ENCODE data around the gene NEU1. TPM values are rescaled to one million over a fixed set of nuclear protein-coding genes. Genes with fewer than 3 reads are reported as not detected.

Gene NEU1
- polyA plus RNA-seq, 1 of the 3 experiments (the other 2 are of a cell fraction) = 43.0 TPM

DNA sequence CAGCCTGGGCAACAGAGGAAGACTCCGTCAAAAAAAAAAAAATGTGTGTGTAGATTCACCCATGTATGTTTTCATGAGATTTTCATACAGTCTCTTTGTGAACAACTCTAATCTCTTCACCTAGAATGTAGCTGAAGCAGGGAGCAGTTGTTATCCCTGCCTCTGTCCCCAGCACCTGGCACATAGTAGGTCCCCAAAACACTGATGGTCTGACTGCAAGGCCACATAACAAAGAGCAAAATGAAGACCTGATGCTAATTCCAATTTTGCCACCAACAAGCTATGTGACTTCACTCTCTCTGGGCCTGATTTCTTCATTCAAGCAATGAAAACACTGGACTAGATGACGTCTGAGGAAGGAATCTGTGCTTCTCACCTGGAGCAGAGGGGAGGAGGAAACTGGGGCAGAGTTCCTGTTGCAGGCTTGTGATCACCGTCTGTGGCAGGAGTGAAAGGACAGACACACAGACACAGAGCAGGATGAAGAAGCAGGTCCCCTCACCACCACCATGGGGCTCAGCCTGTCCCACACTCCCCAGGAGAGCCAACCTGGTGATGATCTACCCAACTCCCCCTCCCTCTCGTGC is 11.6 kb upstream of the NEU1 start:
- no peaks in the 10 kb centered on the region for H3K36me3 ChIP-seq (replicated peaks in 1 of 2; ENCODE audit: control insufficient read depth in 1 of 2, insufficient read depth in 2 of 2, low read length in 1 of 2)
- no peaks in the 10 kb centered on the region for H3K9me3 ChIP-seq
- no peaks in the 10 kb centered on the region for H3K79me2 ChIP-seq (ENCODE audit: insufficient read depth)
- no peaks in the 10 kb centered on the region for H3K9me2 ChIP-seq
- H3F3A ChIP-seq (replicated peaks; ENCODE audit: insufficient read depth) = no peaks in the 10 kb centered on the region
- POLR2A ChIA-PET = interaction anchor here (0.9 kb wide), 1 partner anchor 23 kb away, joined by 3 read pairs; the partner anchor contains the start of gene EHMT2
- no peak overlapping the region for H3K4me2 ChIP-seq
- no peaks in the 10 kb centered on the region for H4K20me1 ChIP-seq (ENCODE audit: insufficient read depth)
- H3K27ac ChIP-seq (ENCODE audit: low read depth in 2 of 2, low read length in 1 of 2) = no peak overlapping the region
- no peak overlapping the region for H3K9ac ChIP-seq
- H3K4me3 ChIP-seq (ENCODE audit: low read depth in 2 of 2, low read length in 1 of 2) = no peak overlapping the region
- CTCF ChIA-PET = interaction anchor here (1.1 to 1.3 kb wide), 2 partner anchors 15 to 145 kb away, joined by 3 read pairs; partner anchors contain the start of gene DDAH2
- H3K4me1 ChIP-seq (ENCODE audit: control insufficient read depth in 1 of 2, insufficient read depth in 2 of 2, low read depth in 1 of 2, low read length in 1 of 2) = peaks cover 0 to 4% of the 10 kb centered on the region in 2 experiments; a peak in 1 of 4 replicates
- TF ChIP-seq JUND (IDR thresholded peaks at IDR 0.05) (no peak), SMC3 (IDR thresholded peaks at IDR 0.05; ENCODE audit: low read depth, low read length) (no peak), NFIC (IDR thresholded peaks at IDR 0.05; ENCODE audit: borderline replicate concordance) (no peak), TCF12 (IDR thresholded peaks at IDR 0.05) (no peak), TAF1 (IDR thresholded peaks at IDR 0.05; ENCODE audit: borderline replicate concordance, low read depth, low read length) (no peak), RCOR1 (IDR thresholded peaks at IDR 0.05; ENCODE audit: low read length) (no peak)
- TF ChIP-seq, protein P1, sequence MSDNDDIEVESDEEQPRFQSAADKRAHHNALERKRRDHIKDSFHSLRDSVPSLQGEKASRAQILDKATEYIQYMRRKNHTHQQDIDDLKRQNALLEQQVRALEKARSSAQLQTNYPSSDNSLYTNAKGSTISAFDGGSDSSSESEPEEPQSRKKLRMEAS (IDR thresholded peaks at IDR 0.05; ENCODE audit: low read depth) = no peak
- 72% methylated on average over 4 of the region's 4 CpGs for WGBS (ENCODE audit: low lambda C conversion rate)
- H3K27me3 ChIP-seq (ENCODE audit: insufficient read depth) = no peaks in the 10 kb centered on the region
- H2AFZ ChIP-seq (ENCODE audit: low read depth) = no peak overlapping the region
- DNase-seq = no peak

DNA sequence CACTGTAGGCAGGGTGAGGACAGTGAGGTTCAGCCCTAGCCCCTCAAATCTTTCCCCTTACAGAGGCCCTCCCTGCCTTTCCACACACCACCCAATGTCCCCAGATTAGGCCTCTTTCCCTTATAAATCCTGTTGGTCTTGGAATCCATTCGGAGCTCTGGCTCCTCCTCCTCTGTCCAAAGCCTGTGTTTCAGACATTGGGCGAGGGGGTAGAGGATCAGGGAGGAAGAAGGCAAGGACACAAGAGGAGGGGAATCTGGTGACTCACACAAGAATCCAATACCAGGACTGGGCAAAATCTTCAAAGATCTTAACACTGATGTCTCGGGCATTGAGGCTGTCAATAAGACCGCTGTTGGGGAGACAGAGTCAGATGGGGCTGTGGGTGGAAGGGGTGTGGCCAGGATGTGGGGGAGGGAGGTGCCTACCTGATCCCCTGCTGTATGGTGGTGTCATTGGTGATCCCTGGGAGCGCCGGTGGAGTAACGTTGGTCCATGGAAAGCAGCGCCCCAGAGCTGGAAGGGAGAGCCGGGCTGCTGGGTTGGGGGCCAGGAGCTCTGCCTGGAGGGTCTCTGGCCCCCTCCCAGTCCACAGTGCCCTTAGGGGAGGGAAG is 8.5 kb upstream of the NEU1 start:
- Histone ChIP-seq H3K79me2 (ENCODE audit: insufficient read depth) (no peaks in the 10 kb centered on the region), H3K4me3 (ENCODE audit: low read depth in 2 of 2, low read length in 1 of 2) (no peak overlapping the region), H3K4me2 (peak overlapping the region; percentile 44; the same call in 1 of the 2 replicates), H3K9me2 (no peaks in the 10 kb centered on the region), H3K36me3 (replicated peaks in 1 of 2; ENCODE audit: control insufficient read depth in 1 of 2, insufficient read depth in 2 of 2, low read length in 1 of 2) (no peaks in the 10 kb centered on the region), H3K27me3 (ENCODE audit: insufficient read depth) (no peaks in the 10 kb centered on the region), H3F3A (replicated peaks; ENCODE audit: insufficient read depth) (no peaks in the 10 kb centered on the region), H3K9me3 (no peaks in the 10 kb centered on the region), H2AFZ (ENCODE audit: low read depth) (no peak overlapping the region), H3K4me1 (ENCODE audit: control insufficient read depth in 1 of 2, insufficient read depth in 2 of 2, low read depth in 1 of 2, low read length in 1 of 2) (peaks cover 0 to 4% of the 10 kb centered on the region in 2 experiments; a peak in 1 of 4 replicates), H3K27ac (ENCODE audit: low read depth in 2 of 2, low read length in 1 of 2) (no peak overlapping the region), H3K9ac (no peak overlapping the region), H4K20me1 (ENCODE audit: insufficient read depth) (no peaks in the 10 kb centered on the region)
- TF ChIP-seq ELF1 (IDR thresholded peaks at IDR 0.05) (no peak), TCF12 (IDR thresholded peaks at IDR 0.05) (no peak), POLR2AphosphoS5 (IDR thresholded peaks at IDR 0.05; ENCODE audit: low read depth, low read length) (no peak)
- TF ChIP-seq, protein P2, sequence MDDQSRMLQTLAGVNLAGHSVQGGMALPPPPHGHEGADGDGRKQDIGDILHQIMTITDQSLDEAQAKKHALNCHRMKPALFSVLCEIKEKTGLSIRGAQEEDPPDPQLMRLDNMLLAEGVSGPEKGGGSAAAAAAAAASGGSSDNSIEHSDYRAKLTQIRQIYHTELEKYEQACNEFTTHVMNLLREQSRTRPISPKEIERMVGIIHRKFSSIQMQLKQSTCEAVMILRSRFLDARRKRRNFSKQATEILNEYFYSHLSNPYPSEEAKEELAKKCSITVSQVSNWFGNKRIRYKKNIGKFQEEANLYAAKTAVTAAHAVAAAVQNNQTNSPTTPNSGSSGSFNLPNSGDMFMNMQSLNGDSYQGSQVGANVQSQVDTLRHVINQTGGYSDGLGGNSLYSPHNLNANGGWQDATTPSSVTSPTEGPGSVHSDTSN (IDR thresholded peaks at IDR 0.05) = no peak
- TF ChIP-seq, protein P3, sequence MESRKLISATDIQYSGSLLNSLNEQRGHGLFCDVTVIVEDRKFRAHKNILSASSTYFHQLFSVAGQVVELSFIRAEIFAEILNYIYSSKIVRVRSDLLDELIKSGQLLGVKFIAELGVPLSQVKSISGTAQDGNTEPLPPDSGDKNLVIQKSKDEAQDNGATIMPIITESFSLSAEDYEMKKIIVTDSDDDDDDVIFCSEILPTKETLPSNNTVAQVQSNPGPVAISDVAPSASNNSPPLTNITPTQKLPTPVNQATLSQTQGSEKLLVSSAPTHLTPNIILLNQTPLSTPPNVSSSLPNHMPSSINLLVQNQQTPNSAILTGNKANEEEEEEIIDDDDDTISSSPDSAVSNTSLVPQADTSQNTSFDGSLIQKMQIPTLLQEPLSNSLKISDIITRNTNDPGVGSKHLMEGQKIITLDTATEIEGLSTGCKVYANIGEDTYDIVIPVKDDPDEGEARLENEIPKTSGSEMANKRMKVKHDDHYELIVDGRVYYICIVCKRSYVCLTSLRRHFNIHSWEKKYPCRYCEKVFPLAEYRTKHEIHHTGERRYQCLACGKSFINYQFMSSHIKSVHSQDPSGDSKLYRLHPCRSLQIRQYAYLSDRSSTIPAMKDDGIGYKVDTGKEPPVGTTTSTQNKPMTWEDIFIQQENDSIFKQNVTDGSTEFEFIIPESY (IDR thresholded peaks at IDR 0.05; ENCODE audit: borderline replicate concordance, low read depth) = no peak
- DNase-seq = peak; percentile 21
- WGBS (ENCODE audit: low lambda C conversion rate) = 67% methylated on average over 8 of the region's 9 CpGs
- CTCF ChIA-PET = interaction anchor here (1.1 kb wide), 1 partner anchor 142 kb away, joined by 4 read pairs; the partner anchor contains the start of gene DDAH2
- POLR2A ChIA-PET = interaction anchor here (0.6 kb wide), 1 partner anchor 19 kb away, joined by 3 read pairs; no protein-coding TSS in a partner anchor
